Measurements from ENCODE around the gene ATP8A1.

ATP8A1 gene

DNA sequence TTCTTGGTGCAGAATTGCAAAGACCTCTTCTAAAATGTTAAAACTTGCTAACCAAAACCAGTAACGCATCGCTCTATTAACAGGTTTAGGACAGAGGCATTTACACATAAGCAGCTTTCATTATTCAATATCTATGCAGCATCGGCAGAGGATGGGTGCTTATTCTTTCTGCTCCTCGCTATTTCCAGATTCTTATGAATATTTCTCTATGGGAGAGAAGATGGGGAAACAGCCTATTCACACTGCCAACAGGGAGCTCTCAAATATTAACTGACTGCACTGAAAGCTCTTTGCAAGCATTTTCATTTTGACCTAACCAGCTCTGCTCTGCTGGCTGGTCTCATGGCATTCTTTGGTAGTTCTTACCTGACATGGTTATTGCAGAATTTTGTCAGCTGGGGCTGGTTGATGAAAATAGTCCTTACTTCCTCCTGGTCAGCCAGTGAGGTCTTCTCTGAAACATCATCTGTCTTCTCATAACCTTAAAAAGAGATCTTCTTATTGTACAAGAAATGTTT, 30.2 kb downstream of the ATP8A1 start:
- DNase-seq (ENCODE audit: low read depth), result no peak

GRCh38 chr4:42625329-42625728, 31.6 kb downstream of the ATP8A1 start:
- no peak for DNase-seq (ENCODE audit: low read depth)

- no peak for DNase-seq (ENCODE audit: low read depth)
Observed at GRCh38 chr4:42624551-42624950, 32.4 kb downstream of the ATP8A1 start.

GRCh38 chr4:42618023-42618422, 38.9 kb downstream of the ATP8A1 start:
- DNase-seq (ENCODE audit: low read depth), result no peak

- no peak for DNase-seq (ENCODE audit: low read depth)
Observed at GRCh38 chr4:42617030-42617429, 39.9 kb downstream of the ATP8A1 start.

GRCh38 chr4:42616572-42616971, 40.3 kb downstream of the ATP8A1 start:
- no peak for DNase-seq (ENCODE audit: low read depth)

- DNase-seq (ENCODE audit: low read depth), result no peak
Observed at GRCh38 chr4:42615131-42615763, 41.7 kb downstream of the ATP8A1 start.

DNA sequence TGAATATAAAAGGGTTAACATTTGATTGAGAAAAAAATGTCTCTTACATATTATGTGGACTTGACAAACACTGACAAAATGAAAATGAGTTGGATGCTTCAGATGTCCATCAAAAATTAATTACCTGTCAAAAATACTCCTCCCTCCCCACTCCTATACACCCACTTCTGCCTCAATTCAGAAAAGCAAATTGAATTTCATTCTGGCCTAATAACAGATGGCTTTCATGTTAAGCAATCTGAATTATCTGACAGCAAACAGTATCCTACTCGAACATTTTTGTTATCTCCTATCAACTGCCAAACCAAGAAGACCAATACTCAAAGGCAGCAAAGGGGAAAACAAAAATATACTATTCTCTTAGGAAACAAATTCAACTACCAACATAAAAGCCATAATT, 44.0 kb downstream of the ATP8A1 start:
- DNase-seq (ENCODE audit: low read depth), result no peak

DNA sequence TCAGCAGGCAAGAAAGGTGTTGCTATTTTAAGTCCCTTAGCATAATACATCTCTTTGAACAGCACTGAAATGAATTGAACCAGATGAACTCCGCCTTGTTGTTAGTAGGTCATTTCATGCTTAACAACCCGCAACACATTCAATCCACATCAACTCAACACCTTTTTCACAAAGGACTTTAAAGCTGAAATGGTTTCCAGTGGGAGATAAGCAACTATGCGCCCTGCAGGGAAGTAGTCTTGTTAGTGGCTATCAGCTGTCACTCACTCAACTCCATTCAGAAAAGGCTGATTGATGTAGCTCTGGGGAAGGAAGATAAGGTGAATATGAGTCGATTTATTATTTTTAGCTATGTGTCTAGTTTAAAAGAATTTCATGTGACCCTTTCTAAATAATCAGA, 46.0 kb downstream of the ATP8A1 start:
- no peak for DNase-seq (ENCODE audit: low read depth)

DNA sequence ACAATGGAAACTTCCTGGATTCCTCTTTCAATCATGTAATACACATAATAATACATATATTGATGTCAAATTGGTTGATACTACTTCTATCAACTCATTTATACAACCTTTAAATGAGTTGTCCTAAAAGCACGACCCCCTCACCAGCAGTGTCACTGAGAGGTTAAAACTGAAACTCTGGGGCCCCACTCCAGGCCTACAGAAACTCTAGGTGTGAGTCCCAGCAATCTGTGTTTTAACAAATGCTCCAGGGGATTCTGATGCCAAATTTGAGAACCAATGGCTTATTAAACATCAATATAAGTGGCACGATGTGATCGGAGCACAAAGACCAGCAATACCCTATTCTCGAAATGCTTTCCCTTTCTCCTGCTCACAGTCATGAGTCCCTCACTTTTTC, 47.9 kb downstream of the ATP8A1 start:
- no peak for DNase-seq (ENCODE audit: low read depth)

DNA sequence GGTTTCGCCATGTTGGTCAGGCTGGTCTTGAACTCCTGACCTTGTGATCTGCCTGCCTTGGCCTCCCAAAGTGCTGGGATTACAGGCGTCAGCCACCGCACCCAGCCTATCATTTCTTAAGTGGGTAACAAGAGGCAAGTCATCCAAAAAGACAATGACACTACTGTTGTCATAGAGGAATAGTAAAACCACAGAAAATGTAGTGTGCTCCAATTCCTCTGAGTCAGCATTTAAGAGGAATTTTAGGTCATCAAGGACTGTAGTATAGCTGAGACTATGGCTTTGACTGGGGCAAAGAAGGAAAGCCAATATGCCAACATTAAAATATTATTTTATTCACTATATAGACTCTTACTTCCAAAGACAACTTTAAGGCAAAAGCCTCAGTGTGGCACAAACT, 48.4 kb downstream of the ATP8A1 start:
- no peak for DNase-seq (ENCODE audit: low read depth)

DNA sequence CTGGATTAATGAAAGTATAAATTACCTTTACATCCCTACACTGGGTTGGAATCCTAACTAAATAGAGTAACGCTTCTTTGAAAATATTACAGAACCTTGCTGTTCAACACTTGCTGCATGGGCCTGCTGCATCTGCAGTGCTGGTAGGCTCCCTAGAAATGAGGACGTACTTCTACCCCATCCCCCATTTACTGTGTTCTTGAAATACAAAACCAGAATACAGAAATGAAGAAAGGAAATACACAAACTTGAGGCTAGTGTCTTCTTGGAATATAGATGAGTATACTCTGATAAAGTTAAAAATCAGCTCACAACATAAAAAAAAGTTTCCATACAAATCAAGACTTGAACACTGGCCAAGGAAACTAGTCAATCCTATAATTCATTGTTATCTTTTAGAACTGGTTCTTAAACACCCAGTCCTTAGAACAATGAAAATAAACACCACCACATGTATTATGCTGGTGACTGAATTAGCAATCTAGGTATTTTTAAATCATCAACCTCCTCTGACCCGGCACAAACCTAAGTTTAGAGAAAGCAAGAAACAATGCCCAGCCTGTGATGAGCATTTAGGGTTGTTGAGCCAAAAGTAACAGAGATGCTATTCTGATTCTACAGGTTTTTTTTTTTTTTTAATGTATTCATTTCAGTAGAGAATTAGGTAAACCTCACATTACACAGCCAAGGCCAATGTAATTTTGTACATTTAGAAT, 49.7 kb downstream of the ATP8A1 start:
- no peak for DNase-seq (ENCODE audit: low read depth)

- no peak for DNase-seq (ENCODE audit: low read depth)
Observed at GRCh38 chr4:42605264-42605663, 51.6 kb downstream of the ATP8A1 start.

DNA sequence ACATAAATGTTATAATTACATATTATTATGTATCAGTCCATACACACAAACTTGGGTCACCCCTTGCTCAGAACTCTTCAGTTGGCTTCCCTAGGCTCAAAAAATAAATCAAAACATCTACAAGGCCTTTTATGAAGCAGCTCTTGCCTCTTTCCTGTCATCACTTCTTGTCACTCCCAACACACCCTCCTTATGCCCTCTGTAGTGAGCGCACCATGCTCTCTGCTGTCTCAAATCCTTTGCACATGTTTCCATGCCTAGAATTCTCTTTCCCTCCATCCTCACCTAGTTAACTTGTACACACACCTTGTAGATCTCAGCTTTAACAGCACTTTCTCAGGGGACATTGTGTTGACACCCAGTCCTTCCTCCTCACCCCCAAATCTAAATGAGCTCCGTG, 53.0 kb downstream of the ATP8A1 start:
- no peak for DNase-seq (ENCODE audit: low read depth)

DNA sequence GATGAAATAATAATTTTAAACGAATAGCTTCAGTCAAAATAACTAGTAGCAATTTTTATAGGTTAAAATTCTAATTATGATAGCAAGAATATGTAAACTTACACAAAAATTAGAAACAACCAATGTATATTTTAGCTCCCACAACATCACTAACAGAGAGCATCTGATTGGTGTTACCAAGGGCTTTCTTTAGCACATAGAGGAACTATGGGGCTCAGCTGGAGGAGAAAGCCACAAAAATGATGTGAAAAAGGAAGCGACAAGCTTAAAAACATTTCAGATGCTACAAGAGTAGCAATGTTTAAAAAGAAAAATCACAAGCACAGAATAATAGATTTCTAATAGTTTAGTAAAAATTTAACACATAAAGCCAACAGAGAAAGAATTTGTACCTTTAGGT, 56.3 kb downstream of the ATP8A1 start:
- DNase-seq (ENCODE audit: low read depth), result no peak

GRCh38 chr4:42596918-42597317, 60.0 kb downstream of the ATP8A1 start:
- DNase-seq (ENCODE audit: low read depth), result no peak

DNA sequence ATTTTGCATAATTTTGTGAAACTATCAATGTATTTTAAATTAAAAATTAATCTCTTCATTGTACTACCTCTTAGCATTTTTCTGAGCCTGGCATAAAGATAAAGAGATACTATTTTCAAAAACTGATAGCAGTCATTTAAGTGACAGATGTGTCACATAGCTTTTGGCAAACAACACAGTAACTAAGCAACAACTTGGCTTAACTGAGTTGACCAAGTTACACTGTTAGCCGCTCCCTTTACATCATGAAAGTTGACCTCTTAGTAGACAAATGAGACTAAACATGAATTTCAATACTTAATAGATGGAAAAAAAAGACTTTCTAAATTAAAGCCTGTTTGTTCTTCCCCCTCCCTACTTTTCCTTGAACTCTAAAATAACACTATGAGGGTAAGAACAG, 62.0 kb downstream of the ATP8A1 start:
- no peak for DNase-seq (ENCODE audit: low read depth)

DNA sequence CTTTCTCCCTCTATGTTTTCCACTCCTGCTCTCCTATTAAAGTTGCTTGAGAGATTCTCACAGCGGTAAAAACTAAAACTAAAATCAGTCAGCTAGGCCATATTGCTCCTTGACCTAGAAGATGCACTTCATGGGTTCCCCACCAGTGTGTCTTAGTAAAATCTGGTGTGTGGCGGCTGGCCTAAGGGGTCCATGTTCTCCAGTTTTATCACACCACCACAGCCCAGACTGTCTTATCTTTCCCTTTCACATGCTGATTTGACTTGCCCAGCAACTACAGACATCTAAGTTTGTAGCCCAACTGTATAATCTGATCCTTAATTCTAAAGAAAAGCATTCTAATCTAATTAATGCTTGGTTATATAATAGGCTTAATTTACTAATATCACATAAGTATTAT, 68.0 kb downstream of the ATP8A1 start:
- DNase-seq (ENCODE audit: low read depth), result no peak

DNA sequence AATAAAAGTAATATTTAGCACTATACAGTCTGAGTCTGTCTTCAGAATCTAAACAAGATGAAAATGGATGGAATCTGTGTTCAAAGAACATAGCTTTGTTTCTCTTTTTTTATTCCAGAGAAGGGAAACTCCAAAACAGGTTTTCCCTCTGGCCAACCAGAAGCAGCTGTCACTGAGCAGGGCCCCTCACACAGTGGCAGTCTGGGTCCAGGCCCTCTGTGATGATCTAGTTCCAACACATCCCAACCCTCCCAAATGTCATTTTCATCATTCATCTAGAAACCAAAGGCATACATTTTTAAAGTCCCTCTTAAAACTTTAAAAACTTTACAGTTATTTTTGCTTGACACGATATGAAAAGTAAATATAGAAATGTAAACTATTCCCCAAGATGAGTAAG, 70.1 kb downstream of the ATP8A1 start:
- DNase-seq (ENCODE audit: low read depth), result no peak

DNA sequence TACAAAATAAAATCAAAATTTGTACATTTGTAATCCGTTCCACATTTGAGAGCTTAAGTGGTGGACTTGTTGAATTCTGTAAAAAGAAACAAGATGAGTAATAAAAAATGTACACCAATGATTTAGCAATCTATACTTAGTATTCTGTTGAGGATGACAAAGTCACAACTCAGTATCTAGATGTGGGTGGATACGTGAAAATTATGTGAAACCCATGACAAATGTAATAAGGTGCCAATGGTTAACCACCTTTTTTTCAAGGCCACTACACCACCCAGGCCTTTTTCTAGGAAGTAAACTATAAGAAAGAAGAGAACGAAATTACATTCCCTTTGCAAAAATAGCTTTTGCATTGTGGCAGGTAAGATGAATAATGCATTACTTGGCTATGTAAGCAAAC, 77.0 kb downstream of the ATP8A1 start:
- no peak for DNase-seq (ENCODE audit: low read depth)

GRCh38 chr4:42578187-42578586, 78.7 kb downstream of the ATP8A1 start:
- DNase-seq (ENCODE audit: low read depth), result no peak

DNA sequence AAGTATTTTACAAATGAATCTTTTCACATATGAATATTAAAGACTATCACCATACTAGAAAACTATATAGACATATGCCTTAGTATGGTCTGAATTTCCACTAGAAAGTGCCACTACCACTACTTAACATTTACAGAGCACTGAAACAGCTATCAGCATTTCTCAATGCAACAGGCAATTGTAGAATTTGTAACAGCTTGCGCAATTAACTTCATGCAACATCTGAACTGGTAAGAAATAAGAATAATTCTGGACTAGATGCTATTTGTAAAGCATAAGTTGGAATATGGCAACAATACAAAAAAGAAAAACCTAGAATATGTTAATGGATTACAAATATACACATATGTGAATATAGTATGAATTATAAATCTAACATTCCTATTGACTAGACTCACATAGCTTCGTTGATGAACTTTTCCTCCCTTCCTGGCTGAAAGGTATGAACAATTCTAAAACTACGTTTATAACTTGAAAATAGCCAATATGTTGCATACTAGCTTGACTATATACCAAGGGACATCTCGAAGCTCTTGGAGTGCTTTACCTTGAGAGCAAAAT, 82.0 kb downstream of the ATP8A1 start:
- no peak for DNase-seq (ENCODE audit: low read depth)

- no peak for DNase-seq (ENCODE audit: low read depth)
Observed at GRCh38 chr4:42573249-42573648, 83.7 kb downstream of the ATP8A1 start.

- DNase-seq (ENCODE audit: low read depth), result no peak
Observed at GRCh38 chr4:42570221-42570620, 86.7 kb downstream of the ATP8A1 start.

All from activated T-helper 1 cell treated with Interleukin-2 at 50 U/mL for 16 hours (primary cell).